Measurements from ENCODE around the gene TCIRG1. TPM values are rescaled to one million over a fixed set of nuclear protein-coding genes. Genes with fewer than 3 reads are reported as not detected.
A peak's percentile ranks its signal among the peaks of the same experiment; 100 is the strongest.

Gene TCIRG1
- total RNA-seq, 4 donors from 2014 or later = 61.6 to 124 (median 81.4) TPM

GRCh38 chr11:68014947-68015447 is 23.8 kb upstream of the TCIRG1 start:
- Histone ChIP-seq H3K4me1 (peaks cover 15 to 61% (median 55%) of the 10 kb centered on the region in 4 donors), H3K4me3 (no peak overlapping the region), H3K27me3 (no peaks in the 10 kb centered on the region), H3K9me3 (no peaks in the 10 kb centered on the region), H3K36me3 (no peaks in the 10 kb centered on the region), H3K27ac (replicated peaks in 1 of 4) (peak overlapping the region in 3 of 4 donors; percentile 13 to 51 (median 40))
- WGBS = 60% methylated on average over 1 of the region's 19 CpGs
- intact Hi-C loops (cut with DNase I) = no loop called here
- TF ChIP-seq CTCF (IDR thresholded peaks at IDR 0.05) (no peak), POLR2AphosphoS5 (IDR thresholded peaks at IDR 0.05) (no peak), EP300 (IDR thresholded peaks at IDR 0.05) (no peak), POLR2A (IDR thresholded peaks at IDR 0.05; ENCODE audit: low read depth) (no peak)
- no peak for DNase-seq (ENCODE audit: extremely low spot score)

- H3K4me1 ChIP-seq = peaks cover 11 to 57% (median 50%) of the 10 kb centered on the region in 4 donors
- no peaks in the 10 kb centered on the region for H3K36me3 ChIP-seq
- DNase-seq (ENCODE audit: extremely low spot score) = no peak
- WGBS = 96% methylated on average over 8 of the region's 8 CpGs
- no peaks in the 10 kb centered on the region for H3K9me3 ChIP-seq
- no peaks in the 10 kb centered on the region for H3K27me3 ChIP-seq
- intact Hi-C loops (cut with DNase I) = no loop called here
- H3K27ac ChIP-seq (replicated peaks in 1 of 4) = no peak overlapping the region
- TF ChIP-seq POLR2A (IDR thresholded peaks at IDR 0.05; ENCODE audit: low read depth) (no peak), EP300 (IDR thresholded peaks at IDR 0.05) (no peak), POLR2AphosphoS5 (IDR thresholded peaks at IDR 0.05) (no peak), CTCF (IDR thresholded peaks at IDR 0.05) (no peak)
- H3K4me3 ChIP-seq = no peak overlapping the region
Observed at GRCh38 chr11:68015467-68015866, 23.4 kb upstream of the TCIRG1 start.

GRCh38 chr11:68016161-68016903 is 22.5 kb upstream of the TCIRG1 start:
- no peak for TF ChIP-seq CTCF (IDR thresholded peaks at IDR 0.05)
- no peak for TF ChIP-seq POLR2A (IDR thresholded peaks at IDR 0.05; ENCODE audit: low read depth)
- TF ChIP-seq EP300 (IDR thresholded peaks at IDR 0.05) = no peak
- TF ChIP-seq POLR2AphosphoS5 (IDR thresholded peaks at IDR 0.05) = no peak
- Histone ChIP-seq H3K27me3 (no peaks in the 10 kb centered on the region), H3K4me1 (peaks cover 3 to 48% (median 42%) of the 10 kb centered on the region in 4 donors), H3K4me3 (no peak overlapping the region), H3K9me3 (no peaks in the 10 kb centered on the region), H3K36me3 (no peaks in the 10 kb centered on the region), H3K27ac (replicated peaks in 1 of 4) (no peak overlapping the region)
- no peak for DNase-seq (ENCODE audit: extremely low spot score)
- WGBS = 66% methylated on average over 11 of the region's 13 CpGs
- intact Hi-C loops (cut with DNase I) = no loop called here

GRCh38 chr11:68016904-68017817 is 21.7 kb upstream of the TCIRG1 start:
- H3K27me3 ChIP-seq = no peaks in the 10 kb centered on the region
- H3K4me1 ChIP-seq = peaks cover 3 to 40% (median 33%) of the 10 kb centered on the region in 4 donors
- TF ChIP-seq EP300 (IDR thresholded peaks at IDR 0.05) (no peak), POLR2A (IDR thresholded peaks at IDR 0.05; ENCODE audit: low read depth) (no peak), POLR2AphosphoS5 (IDR thresholded peaks at IDR 0.05) (no peak), CTCF (IDR thresholded peaks at IDR 0.05) (no peak)
- H3K4me3 ChIP-seq = no peak overlapping the region
- intact Hi-C loops (cut with DNase I) = no loop called here
- H3K27ac ChIP-seq (replicated peaks in 1 of 4) = peak overlapping the region in 1 of 4 donors; percentile 10
- peaks cover 0 to 7% (median 3%) of the 10 kb centered on the region in 4 donors for H3K36me3 ChIP-seq
- no peak for DNase-seq (ENCODE audit: extremely low spot score)
- WGBS = 60% methylated on average over 10 of the region's 16 CpGs
- H3K9me3 ChIP-seq = no peaks in the 10 kb centered on the region
